HepG2 (cell line): ENCODE measurements around the gene SOCS3. TPM values are rescaled to one million over a fixed set of nuclear protein-coding genes. Genes with fewer than 3 reads are reported as not detected.

Experiments used
- BRD4 ChIP-seq: sonication (generic); formaldehyde crosslinking; IDR thresholded peaks from 2 replicates; pipeline ENCODE4 v1.4.0; 2020; ENCODE audit warnings: missing genetic modification reagents
- CBX1 ChIP-seq: IDR thresholded peaks from one replicate; pipeline ENCODE4 v1.6.1; 2016; ENCODE audit warnings: antibody characterized with exemption, low read depth
- CEBPG ChIP-seq: IDR thresholded peaks from 2 replicates; pipeline ENCODE4 v1.6.1; 2016
- GABPA ChIP-seq, 2 experiments: IDR thresholded peaks; 2 replicates each; pipeline ENCODE4 v1.6.1; 2011 to 2016; ENCODE audit warnings: low read depth in 2 of 2, low read length in 1 of 2, missing biosample characterization in 1 of 2, missing genetic modification characterization in 1 of 2
- HOXA3 ChIP-seq: sonication (generic); formaldehyde crosslinking; IDR thresholded peaks from 2 replicates; pipeline ENCODE4 v1.5.0; 2020; ENCODE audit warnings: missing genetic modification reagents
- KLF6 ChIP-seq: IDR thresholded peaks from 2 replicates; pipeline ENCODE4 v1.8.0; 2016; ENCODE audit warnings: missing biosample characterization, missing genetic modification reagents
- MAZ ChIP-seq, 2 experiments: sonication (generic) in 1 of 2; formaldehyde crosslinking in 1 of 2; IDR thresholded peaks; 2 replicates each; pipeline versions ENCODE4 v1.5.0 to v1.6.1; 2012 to 2020; ENCODE audit warnings: low read depth in 2 of 2, mild to moderate bottlenecking in 2 of 2, borderline replicate concordance in 1 of 2, improper control_type of control experiment in 1 of 2, low read length in 1 of 2, missing genetic modification reagents in 1 of 2, moderate library complexity in 1 of 2
- MXD4 ChIP-seq: IDR thresholded peaks from 2 replicates; pipeline ENCODE4 v1.6.1; 2016; ENCODE audit warnings: mild to moderate bottlenecking, missing biosample characterization, missing genetic modification reagents
- MYPOP ChIP-seq: sonication (generic); formaldehyde crosslinking; IDR thresholded peaks from 2 replicates; pipeline ENCODE4 v1.8.1; 2023; ENCODE audit warnings: mild to moderate bottlenecking, moderate library complexity, missing genetic modification reagents
- SSRP1 ChIP-seq: IDR thresholded peaks from 2 replicates; pipeline ENCODE4 v1.6.1; 2016; ENCODE audit warnings: control low read depth
- ZBTB1 ChIP-seq: sonication (generic); formaldehyde crosslinking; IDR thresholded peaks from 2 replicates; pipeline ENCODE4 v1.4.0; 2020; ENCODE audit warnings: missing genetic modification reagents, borderline replicate concordance
- ZFP91 ChIP-seq: sonication (generic); formaldehyde crosslinking; IDR thresholded peaks from 2 replicates; pipeline ENCODE4 v1.9.0; 2022; ENCODE audit warnings: missing genetic modification reagents, mild to moderate bottlenecking, borderline replicate concordance
- ZNF614 ChIP-seq: IDR thresholded peaks from 2 replicates; pipeline ENCODE4 v1.6.1; 2018; ENCODE audit warnings: missing biosample characterization, missing genetic modification reagents, inconsistent platforms, borderline replicate concordance
- ZNF780A ChIP-seq: sonication (generic); formaldehyde crosslinking; IDR thresholded peaks from 2 replicates; pipeline ENCODE4 v1.8.0; 2022; ENCODE audit warnings: mild to moderate bottlenecking, missing genetic modification reagents, moderate library complexity
- ZNF782 ChIP-seq: sonication (generic); formaldehyde crosslinking; IDR thresholded peaks from 2 replicates; pipeline ENCODE4 v1.4.0; 2020; ENCODE audit warnings: missing genetic modification reagents, mild to moderate bottlenecking, borderline replicate concordance
- polyA plus RNA-seq, 8 experiments: library from polyadenylated mRNA; depleted of rRNA in 3 of 8; stranded (reverse) in 7 of 8; unstranded in 1 of 8; fragments of >200 nt; fragmentation: Illumina TruSeq in 4 of 8; extraction: Trizol in 4 of 8; gene quantifications; 2 replicates each; pipeline versions ENCODE4 v1.2.1 to v1.2.3, GENCODE V29; 2011 to 2016; ENCODE audit warnings: low read depth in 4 of 8, missing spikeins in 1 of 8, mixed read lengths in 1 of 8; ENCODE audit not compliant: insufficient read depth in 1 of 8
- total RNA-seq, 5 experiments: library from RNA; depleted of rRNA; stranded (reverse); fragments of >200 nt; fragmentation: Illumina TruSeq; extraction: Trizol; gene quantifications; 2 replicates each; pipeline ENCODE4 v1.2.3, GENCODE V29; 2016; ENCODE audit warnings: low read depth in 1 of 5
- TF ChIP-seq, protein P1 (sequence below): sonication (generic); formaldehyde crosslinking; IDR thresholded peaks from 2 replicates; pipeline ENCODE4 v1.5.0; 2020; ENCODE audit warnings: missing genetic modification reagents, mild to moderate bottlenecking, borderline replicate concordance
- TF ChIP-seq, protein P2 (sequence below): sonication (generic); formaldehyde crosslinking; IDR thresholded peaks from 2 replicates; pipeline ENCODE4 v1.4.0; 2020; ENCODE audit warnings: missing genetic modification reagents
- TF ChIP-seq, protein P3 (sequence below): sonication (generic); formaldehyde crosslinking; IDR thresholded peaks from 2 replicates; pipeline ENCODE4 v1.4.0; 2020; ENCODE audit warnings: mild to moderate bottlenecking, low read depth, missing genetic modification reagents

SOCS3 gene
- total and polyA plus RNA-seq, 2 of the 13 experiments (the other 11 are each of a cell fraction or from before 2014, with no cell fraction given) = 0.77 to 2.4 TPM

DNA sequence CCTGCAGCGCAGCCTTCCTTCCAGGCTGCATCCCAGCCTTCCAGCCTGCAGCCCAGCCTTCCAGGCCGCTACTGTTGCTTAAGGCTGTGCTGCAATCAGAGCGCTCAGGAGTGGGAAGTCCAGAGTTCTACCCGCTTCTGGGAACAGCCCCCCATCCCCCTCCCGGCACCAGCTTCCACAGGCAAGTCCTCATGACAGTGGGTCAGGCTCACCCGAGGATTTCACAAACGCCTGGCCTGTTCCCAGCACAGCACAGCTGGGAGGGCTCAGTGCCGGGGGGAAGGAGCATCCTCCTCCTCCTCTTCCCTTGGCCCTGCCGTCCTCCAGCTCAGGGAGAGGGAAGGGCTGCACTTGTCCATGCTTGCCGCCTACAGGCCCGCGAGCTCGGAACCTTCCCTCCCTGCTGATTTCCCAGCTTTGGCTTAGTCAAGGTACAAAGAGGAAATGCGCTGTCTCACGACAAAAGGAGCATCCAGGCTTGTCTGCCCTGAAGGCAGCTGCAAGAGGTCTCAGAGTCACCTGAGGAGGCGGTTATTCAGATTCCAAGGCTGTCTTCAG, 8.3 kb downstream of the SOCS3 start (continued):
- TF ChIP-seq HOXA3 (CRISPR knock-in tag) (no peak), ZNF614 (0 out of 2 replicates have a peak, but pooled peaks have one; percentile 48), ZNF782 (CRISPR knock-in tag) (no peak), MAZ (IDR thresholded peaks at IDR 0.05; ENCODE audit: borderline replicate concordance, low read depth, low read length) (0 out of 2 replicates have a peak, but pooled peaks have one; percentile 33), MAZ (CRISPR knock-in tag; IDR thresholded peaks at IDR 0.05; ENCODE audit: low read depth) (peak; percentile 69; the same call in 1 of the 2 replicates), BRD4 (CRISPR knock-in tag) (no peak), ZFP91 (CRISPR knock-in tag) (peak; percentile 65; the same call in 1 of the 2 replicates), MXD4 (no peak), SSRP1 (CRISPR knock-in tag) (no peak), KLF6 (CRISPR knock-in tag) (no peak), ZNF780A (CRISPR knock-in tag) (no peak), ZBTB1 (CRISPR knock-in tag) (no peak), CEBPG (CRISPR knock-in tag) (peak; percentile 84), GABPA (IDR thresholded peaks at IDR 0.05; ENCODE audit: low read depth, low read length) (no peak), GABPA (CRISPR knock-in tag; IDR thresholded peaks at IDR 0.05; ENCODE audit: low read depth) (no peak), MYPOP (CRISPR knock-in tag) (peak; percentile 34; the same call in 1 of the 2 replicates), CBX1 (no peak)
- TF ChIP-seq, protein P1, sequence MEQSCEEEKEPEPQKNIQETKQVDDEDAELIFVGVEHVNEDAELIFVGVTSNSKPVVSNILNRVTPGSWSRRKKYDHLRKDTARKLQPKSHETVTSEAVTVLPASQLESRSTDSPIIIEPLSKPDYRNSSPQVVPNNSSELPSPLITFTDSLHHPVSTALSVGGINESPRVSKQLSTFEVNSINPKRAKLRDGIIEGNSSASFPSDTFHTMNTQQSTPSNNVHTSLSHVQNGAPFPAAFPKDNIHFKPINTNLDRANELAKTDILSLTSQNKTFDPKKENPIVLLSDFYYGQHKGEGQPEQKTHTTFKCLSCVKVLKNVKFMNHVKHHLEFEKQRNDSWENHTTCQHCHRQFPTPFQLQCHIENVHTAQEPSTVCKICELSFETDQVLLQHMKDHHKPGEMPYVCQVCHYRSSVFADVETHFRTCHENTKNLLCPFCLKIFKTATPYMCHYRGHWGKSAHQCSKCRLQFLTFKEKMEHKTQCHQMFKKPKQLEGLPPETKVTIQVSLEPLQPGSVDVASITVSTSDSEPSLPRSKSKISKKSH (CRISPR knock-in tag) = peak; percentile 56; the same call in 1 of the 2 replicates
- TF ChIP-seq, protein P2, sequence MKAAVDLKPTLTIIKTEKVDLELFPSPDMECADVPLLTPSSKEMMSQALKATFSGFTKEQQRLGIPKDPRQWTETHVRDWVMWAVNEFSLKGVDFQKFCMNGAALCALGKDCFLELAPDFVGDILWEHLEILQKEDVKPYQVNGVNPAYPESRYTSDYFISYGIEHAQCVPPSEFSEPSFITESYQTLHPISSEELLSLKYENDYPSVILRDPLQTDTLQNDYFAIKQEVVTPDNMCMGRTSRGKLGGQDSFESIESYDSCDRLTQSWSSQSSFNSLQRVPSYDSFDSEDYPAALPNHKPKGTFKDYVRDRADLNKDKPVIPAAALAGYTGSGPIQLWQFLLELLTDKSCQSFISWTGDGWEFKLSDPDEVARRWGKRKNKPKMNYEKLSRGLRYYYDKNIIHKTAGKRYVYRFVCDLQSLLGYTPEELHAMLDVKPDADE = no peak
- TF ChIP-seq, protein P3, sequence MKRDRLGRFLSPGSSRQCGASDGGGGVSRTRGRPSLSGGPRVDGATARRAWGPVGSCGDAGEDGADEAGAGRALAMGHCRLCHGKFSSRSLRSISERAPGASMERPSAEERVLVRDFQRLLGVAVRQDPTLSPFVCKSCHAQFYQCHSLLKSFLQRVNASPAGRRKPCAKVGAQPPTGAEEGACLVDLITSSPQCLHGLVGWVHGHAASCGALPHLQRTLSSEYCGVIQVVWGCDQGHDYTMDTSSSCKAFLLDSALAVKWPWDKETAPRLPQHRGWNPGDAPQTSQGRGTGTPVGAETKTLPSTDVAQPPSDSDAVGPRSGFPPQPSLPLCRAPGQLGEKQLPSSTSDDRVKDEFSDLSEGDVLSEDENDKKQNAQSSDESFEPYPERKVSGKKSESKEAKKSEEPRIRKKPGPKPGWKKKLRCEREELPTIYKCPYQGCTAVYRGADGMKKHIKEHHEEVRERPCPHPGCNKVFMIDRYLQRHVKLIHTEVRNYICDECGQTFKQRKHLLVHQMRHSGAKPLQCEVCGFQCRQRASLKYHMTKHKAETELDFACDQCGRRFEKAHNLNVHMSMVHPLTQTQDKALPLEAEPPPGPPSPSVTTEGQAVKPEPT = no peak
